K562 (cell line): ENCODE data around the gene EDARADD. TPM values are rescaled to one million over a fixed set of nuclear protein-coding genes. Genes with fewer than 3 reads are reported as not detected.

Source experiments
- ATAC-seq: fragments of 200-7000 bp; cut with Tn5 transposase; 3 replicates; pipeline ENCODE4 v1.9.1; 2020; ENCODE audit warnings: moderate library complexity
- BruUV-seq: library from RNA; stranded (reverse); fragments of 400-500 nt; replicated peaks from 2 replicates; lab custom pipeline; 2021; lab: Mats Ljungman, UMichigan
- CTCF ChIA-PET: fragments of 300-600 bp; formaldehyde crosslinking; extraction: SDS; loops from one replicate; lab custom pipeline; 2021; ENCODE audit warnings: low intra/inter-chr PET ratio; lab: Yijun Ruan, JAX
- POLR2A ChIA-PET: fragments of 300-600, 350-650 bp; sonication (Branson Sonifier 250); formaldehyde crosslinking; extraction: SDS; loops from one replicate; lab custom pipeline; 2021; ENCODE audit warnings: antibody characterized with exemption, inconsistent platforms; lab: Yijun Ruan, JAX
- DNase-seq, 4 experiments: peaks; one replicate each; pipeline versions ENCODE4 v3.0.0 to v3.0.0-alpha.2; 2011 to 2018; ENCODE audit warnings: low spot score in 3 of 4, mixed read lengths in 3 of 4; ENCODE audit errors: extremely low read depth in 1 of 4
- FAIRE-seq: peaks from 2 replicates; lab custom pipeline; 2011; peaks lifted over from hg19 to GRCh38; lab: Jason Lieb, UNC
- H2AFZ ChIP-seq: 2 replicates; pipeline ENCODE4 v1.6.0; 2011; ENCODE audit warnings: low read depth, low read length, control low read depth, inconsistent platforms
- H3K27ac ChIP-seq: fragments of 200-600 bp; 3 replicates; pipeline ENCODE4 v1.8.0; 2011; ENCODE audit warnings: low read depth, mild to moderate bottlenecking, control low read depth, inconsistent platforms, low read length, moderate library complexity, mixed read lengths; ENCODE audit errors: extremely low read depth
- H3K27me3 ChIP-seq, 2 experiments: fragments of 300-600 bp in 1 of 2; 2 replicates in 1 of 2; 3 replicates in 1 of 2; pipeline versions ENCODE4 v1.6.0 to v1.8.0; 2011; ENCODE audit warnings: inconsistent platforms in 2 of 2, low read length in 2 of 2, mild to moderate bottlenecking in 1 of 2, mixed read lengths in 1 of 2, moderate library complexity in 1 of 2; ENCODE audit not compliant: control insufficient read depth in 2 of 2, insufficient read depth in 2 of 2
- H3K36me3 ChIP-seq: fragments of 300-600 bp; 3 replicates; pipeline ENCODE4 v1.8.0; 2011; ENCODE audit warnings: mild to moderate bottlenecking, low read length, inconsistent platforms; ENCODE audit not compliant: control insufficient read depth, insufficient read depth
- H3K4me1 ChIP-seq, 2 experiments: fragments of 200-600 bp in 1 of 2; replicated peaks in 1 of 2; 2 replicates in 1 of 2; 3 replicates in 1 of 2; pipeline versions ENCODE4 v1.5.1 to v1.8.0; 2011; ENCODE audit warnings: inconsistent platforms in 2 of 2, low read length in 2 of 2, mild to moderate bottlenecking in 1 of 2, mixed read lengths in 1 of 2, moderate library complexity in 1 of 2; ENCODE audit not compliant: control insufficient read depth in 2 of 2, insufficient read depth in 2 of 2
- H3K4me2 ChIP-seq: 2 replicates; pipeline ENCODE4 v1.6.1; 2011; ENCODE audit warnings: low read length, control low read depth, inconsistent platforms, mixed read lengths; ENCODE audit not compliant: insufficient read depth
- H3K4me3 ChIP-seq: fragments of 200-600 bp; sonication (generic), shearing (Covaris generic); 2 replicates; pipeline ENCODE4 v1.5.1; 2016; ENCODE audit warnings: control low read depth, inconsistent platforms
- H3K79me2 ChIP-seq: fragments of 200-600 bp; 3 replicates; pipeline ENCODE4 v1.8.0; 2011; ENCODE audit warnings: low read length, inconsistent platforms; ENCODE audit not compliant: control insufficient read depth, insufficient read depth
- H3K9ac ChIP-seq, 2 experiments: 2 replicates each; pipeline versions ENCODE4 v1.6.0 to v1.6.1; 2011; ENCODE audit warnings: low read depth in 2 of 2, low read length in 2 of 2, control low read depth in 1 of 2, inconsistent platforms in 1 of 2, mild to moderate bottlenecking in 1 of 2, mixed read lengths in 1 of 2; ENCODE audit not compliant: insufficient read depth in 1 of 2
- H3K9me1 ChIP-seq: one replicate; pipeline ENCODE4 v1.6.0; 2011; ENCODE audit warnings: inconsistent platforms, mild to moderate bottlenecking, low read length, moderate library complexity; ENCODE audit not compliant: control insufficient read depth, insufficient read depth
- H3K9me3 ChIP-seq: replicated peaks from 2 replicates; pipeline ENCODE4 v1.5.1; 2011; ENCODE audit warnings: low read depth, low read length, inconsistent platforms; ENCODE audit not compliant: control insufficient read depth, insufficient read depth
- H4K20me1 ChIP-seq: replicated peaks from 2 replicates; pipeline ENCODE4 v1.6.1; 2011; ENCODE audit warnings: low read length, inconsistent platforms, mixed read lengths; ENCODE audit not compliant: control insufficient read depth, insufficient read depth
- BRD4 ChIP-seq: fragments of 200-600 bp; sonication (generic); IDR thresholded peaks from 2 replicates; pipeline ENCODE4 v1.6.1; 2017; ENCODE audit warnings: inconsistent platforms
- CEBPG ChIP-seq, 3 experiments: fragments of 200-800 bp in 1 of 3; sonication (Bioruptor generic) in 1 of 3; sonication (generic) in 1 of 3; formaldehyde crosslinking in 1 of 3; IDR thresholded peaks in 2 of 3; conservative IDR thresholded peaks in 1 of 3; 2 replicates each; pipeline versions ENCODE4 v1.6.1 to v1.8.0; 2016 to 2022; ENCODE audit warnings: missing compliant biosample characterization in 2 of 3, missing genetic modification characterization in 2 of 3, mild to moderate bottlenecking in 1 of 3, missing genetic modification reagents in 1 of 3
- ETV6 ChIP-seq, 3 experiments: fragments of 150-350 bp in 1 of 3; sonication (generic) in 1 of 3; formaldehyde crosslinking in 1 of 3; IDR thresholded peaks; 2 replicates each; pipeline versions ENCODE4 v1.6.1 to v1.8.0; 2014 to 2022; ENCODE audit warnings: borderline replicate concordance in 2 of 3, low read depth in 2 of 3, antibody characterized with exemption in 1 of 3, low read length in 1 of 3, mild to moderate bottlenecking in 1 of 3, missing genetic modification reagents in 1 of 3
- FOXJ3 ChIP-seq: sonication (generic); formaldehyde crosslinking; IDR thresholded peaks from 2 replicates; pipeline ENCODE4 v1.4.0; 2020; ENCODE audit warnings: mild to moderate bottlenecking, missing genetic modification reagents
- HCFC1 ChIP-seq: IDR thresholded peaks from 2 replicates; pipeline ENCODE4 v1.6.1; 2012; ENCODE audit warnings: low read depth, low read length, improper control_type of control experiment
- HMG20B ChIP-seq: fragments of 250-450 bp; sonication (Bioruptor Pico); IDR thresholded peaks from 2 replicates; pipeline ENCODE4 v1.5.0; 2021; ENCODE audit warnings: mild to moderate bottlenecking
- LEF1 ChIP-seq: fragments of 450-650 bp; IDR thresholded peaks from 2 replicates; pipeline ENCODE4 v1.6.1; 2016; ENCODE audit warnings: mild to moderate bottlenecking
- MED1 ChIP-seq: sonication (generic); formaldehyde crosslinking; IDR thresholded peaks from 2 replicates; pipeline ENCODE4 v1.8.1; 2023; ENCODE audit warnings: missing genetic modification reagents, borderline replicate concordance
- MTF1 ChIP-seq: fragments of 250-450 bp; sonication (Bioruptor Pico); IDR thresholded peaks from 2 replicates; pipeline ENCODE4 v1.9.0; 2021; ENCODE audit warnings: moderate library complexity, mild to moderate bottlenecking, inconsistent platforms, borderline replicate concordance
- RBM34 ChIP-seq: fragments of 200-400 bp; formaldehyde crosslinking; IDR thresholded peaks from 2 replicates; pipeline ENCODE4 v1.6.1; 2018; ENCODE audit warnings: low read length, borderline replicate concordance; ENCODE audit not compliant: insufficient read depth
- SMARCA4 ChIP-seq: fragments of 450-650 bp; IDR thresholded peaks from 2 replicates; pipeline ENCODE4 v1.6.1; 2016
- YY1 ChIP-seq, 3 experiments: IDR thresholded peaks; 2 replicates each; pipeline ENCODE4 v1.6.1; 2011; ENCODE audit warnings: low read length in 2 of 3, mild to moderate bottlenecking in 2 of 3, moderate library complexity in 2 of 3, borderline replicate concordance in 1 of 3, control low read depth in 1 of 3, low read depth in 1 of 3; ENCODE audit not compliant: insufficient read depth in 3 of 3, insufficient replicate concordance in 2 of 3, control insufficient read depth in 1 of 3, insufficient read length in 1 of 3; ENCODE audit errors: extremely low read depth in 1 of 3
- ZFX ChIP-seq: sonication (generic); formaldehyde crosslinking; IDR thresholded peaks from 2 replicates; pipeline ENCODE4 v1.8.0; 2022; ENCODE audit warnings: mild to moderate bottlenecking, missing genetic modification reagents, moderate library complexity
- ZNF282 ChIP-seq: sonication (generic); formaldehyde crosslinking; IDR thresholded peaks from 2 replicates; pipeline ENCODE4 v1.8.1; 2023; ENCODE audit warnings: missing genetic modification reagents
- WGBS: fragments of 100-300 bp; shearing (Covaris generic); methylation state at CpG from one replicate; pipeline ENCODE4 v1.1.6; 2016; ENCODE audit warnings: low coverage, mixed read lengths; ENCODE audit not compliant: insufficient coverage; ENCODE audit errors: missing lambda C conversion rate; 5-methylcytosine and 5-hydroxymethylcytosine counted together
- in situ Hi-C: fragments of 300-500 bp; cut with MboI; formaldehyde crosslinking; loops from 4 replicates; pipeline ENCODE4 v1.15.0; 2018; ENCODE audit warnings: inconsistent platforms, mixed read lengths
- intact Hi-C: fragments of 100-400 bp; cut with micrococcal nuclease; formaldehyde crosslinking; loops from 2 replicates; pipeline ENCODE4 v1.14.2; 2022
- polyA plus RNA-seq, 8 experiments: library from polyadenylated mRNA; depleted of rRNA in 4 of 8; stranded (reverse) in 5 of 8; unstranded in 3 of 8; fragments of >200 nt; fragmentation: Nextera tagmentation in 2 of 8; fragmentation: Illumina TruSeq in 1 of 8; extraction: Ambion mirVana in 2 of 8; extraction: Trizol in 1 of 8; gene quantifications; 2 replicates each; pipeline versions ENCODE4 v1.2.1 to v1.2.3, GENCODE V29; 2011 to 2014; ENCODE audit warnings: inconsistent platforms in 1 of 8, missing spikeins in 1 of 8
- total RNA-seq, 7 experiments: library from RNA; depleted of rRNA in 6 of 7; stranded (reverse); fragments of >200 nt in 6 of 7; fragmentation: Illumina TruSeq in 2 of 7; extraction: Trizol in 2 of 7; gene quantifications; 2 replicates each; pipeline versions ENCODE4 v1.2.1 to v1.2.3, GENCODE V29; 2011 to 2021; ENCODE audit warnings: low replicate concordance in 1 of 7
- TF ChIP-seq, protein P1 (sequence below): IDR thresholded peaks from 2 replicates; pipeline ENCODE4 v1.6.1; 2014; ENCODE audit warnings: antibody characterized with exemption
- TF ChIP-seq, protein P2 (sequence below): fragments of 450-650 bp; formaldehyde crosslinking; conservative IDR thresholded peaks from 2 replicates; pipeline ENCODE4 v1.4.0; 2022; ENCODE audit warnings: mild to moderate bottlenecking, missing genetic modification characterization
- TF ChIP-seq, protein P3 (sequence below): sonication (generic); formaldehyde crosslinking; IDR thresholded peaks from 2 replicates; pipeline ENCODE4 v1.8.1; 2023; ENCODE audit warnings: mild to moderate bottlenecking, missing genetic modification reagents, moderate library complexity

The EDARADD gene
- total and polyA plus RNA-seq, 9 of the 15 experiments (the other 6 are each of a cell fraction or from before 2014, with no cell fraction given): 0.46 to 32.4 (median 20.6) TPM

DNA sequence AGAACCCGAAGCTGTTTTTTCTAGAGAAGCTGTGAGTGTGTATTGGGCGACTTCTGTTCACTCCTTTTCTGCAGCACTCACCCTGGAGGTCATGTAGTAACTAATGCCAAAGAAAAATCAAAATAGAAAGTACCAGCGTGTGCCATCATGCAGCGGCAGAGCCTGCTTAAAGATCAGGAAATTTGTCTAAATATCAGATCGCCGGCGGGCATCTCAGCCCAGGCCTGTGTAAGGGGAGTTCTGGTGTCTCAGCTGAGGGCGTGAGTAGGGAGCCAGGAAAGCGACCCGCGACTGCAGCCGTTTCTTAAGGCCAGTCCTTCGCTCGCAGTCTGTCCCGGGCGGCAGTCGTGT, 768 bp downstream of the EDARADD start:
- POLR2A ChIA-PET: interaction anchor here (0.7 to 7.8 kb wide), 13 partner anchors 8 to 1087 kb away, joined by 3 to 47 read pairs (median 4); partner anchors contain the start of genes ERO1B and MTR
- H3K9me1 ChIP-seq: no peaks in the 10 kb centered on the region
- peak overlapping the region; percentile 90 for H3K4me2 ChIP-seq
- H3K4me1 ChIP-seq: peaks cover 17 to 28% of the 10 kb centered on the region in 2 experiments
- H2AFZ ChIP-seq: peak overlapping the region; percentile 94
- no peaks in the 10 kb centered on the region for H4K20me1 ChIP-seq
- H3K79me2 ChIP-seq: peaks cover 37% of the 10 kb centered on the region
- no peaks in the 10 kb centered on the region for H3K9me3 ChIP-seq
- peaks cover 12% of the 10 kb centered on the region; the same call in 1 of the 3 replicates for H3K36me3 ChIP-seq
- intact Hi-C loops (loop anchor here (1.0 to 5.0 kb wide), 2 partner anchors 43 to 113 kb away; partner anchors contain the start of gene ERO1B), in situ Hi-C loops (no loop called here)
- WGBS: 2% methylated on average over 17 of the region's 17 CpGs
- peak overlapping the region; percentile 81 for H3K4me3 ChIP-seq
- FAIRE-seq (no peak), ATAC-seq (peak; percentile 31), DNase-seq (no peak)
- H3K9ac ChIP-seq: peak overlapping the region; percentile 76 to 97
- peak overlapping the region; percentile 84 for H3K27ac ChIP-seq
- H3K27me3 ChIP-seq: no peaks in the 10 kb centered on the region
- BruUV-seq: no TSS peak
- CTCF ChIA-PET: no interaction called here
- no peak for TF ChIP-seq MTF1 (CRISPR knock-in tag)
- no peak for TF ChIP-seq FOXJ3
- no peak for TF ChIP-seq HCFC1
- TF ChIP-seq SMARCA4: 0 out of 2 replicates have a peak, but pooled peaks have one; percentile 12
- TF ChIP-seq ZNF282: no peak
- no peak for TF ChIP-seq YY1 (IDR thresholded peaks at IDR 0.05; ENCODE audit: borderline replicate concordance in 1 of 3, control insufficient read depth in 1 of 3, extremely low read depth in 1 of 3, insufficient read depth in 3 of 3, insufficient read length in 1 of 3, insufficient replicate concordance in 2 of 3, low read depth in 1 of 3, low read length in 2 of 3)
- no peak for TF ChIP-seq RBM34
- TF ChIP-seq ZFX: no peak
- TF ChIP-seq, protein P1, sequence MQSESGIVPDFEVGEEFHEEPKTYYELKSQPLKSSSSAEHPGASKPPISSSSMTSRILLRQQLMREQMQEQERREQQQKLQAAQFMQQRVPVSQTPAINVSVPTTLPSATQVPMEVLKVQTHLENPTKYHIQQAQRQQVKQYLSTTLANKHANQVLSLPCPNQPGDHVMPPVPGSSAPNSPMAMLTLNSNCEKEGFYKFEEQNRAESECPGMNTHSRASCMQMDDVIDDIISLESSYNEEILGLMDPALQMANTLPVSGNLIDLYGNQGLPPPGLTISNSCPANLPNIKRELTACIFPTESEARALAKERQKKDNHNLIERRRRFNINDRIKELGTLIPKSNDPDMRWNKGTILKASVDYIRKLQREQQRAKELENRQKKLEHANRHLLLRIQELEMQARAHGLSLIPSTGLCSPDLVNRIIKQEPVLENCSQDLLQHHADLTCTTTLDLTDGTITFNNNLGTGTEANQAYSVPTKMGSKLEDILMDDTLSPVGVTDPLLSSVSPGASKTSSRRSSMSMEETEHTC: no peak
- 0 out of 4 replicates have a peak, but pooled peaks of 1 of the 2 experiments have one; percentile 10 for TF ChIP-seq ETV6 (IDR thresholded peaks at IDR 0.05; ENCODE audit: borderline replicate concordance in 1 of 2, low read depth in 2 of 2, low read length in 1 of 2)
- TF ChIP-seq ETV6 (CRISPR knock-in tag; IDR thresholded peaks at IDR 0.05; ENCODE audit: borderline replicate concordance): no peak
- no peak for TF ChIP-seq CEBPG (CRISPR knock-in tag; IDR thresholded peaks at IDR 0.05)
- no peak for TF ChIP-seq CEBPG (tag; conservative IDR thresholded peaks at IDR 0.05 in 1 of 2, IDR thresholded peaks at IDR 0.05 in 1 of 2)
- TF ChIP-seq HMG20B: no peak
- TF ChIP-seq, protein P2, sequence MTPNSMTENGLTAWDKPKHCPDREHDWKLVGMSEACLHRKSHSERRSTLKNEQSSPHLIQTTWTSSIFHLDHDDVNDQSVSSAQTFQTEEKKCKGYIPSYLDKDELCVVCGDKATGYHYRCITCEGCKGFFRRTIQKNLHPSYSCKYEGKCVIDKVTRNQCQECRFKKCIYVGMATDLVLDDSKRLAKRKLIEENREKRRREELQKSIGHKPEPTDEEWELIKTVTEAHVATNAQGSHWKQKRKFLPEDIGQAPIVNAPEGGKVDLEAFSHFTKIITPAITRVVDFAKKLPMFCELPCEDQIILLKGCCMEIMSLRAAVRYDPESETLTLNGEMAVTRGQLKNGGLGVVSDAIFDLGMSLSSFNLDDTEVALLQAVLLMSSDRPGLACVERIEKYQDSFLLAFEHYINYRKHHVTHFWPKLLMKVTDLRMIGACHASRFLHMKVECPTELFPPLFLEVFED (CRISPR knock-in tag): no peak
- TF ChIP-seq LEF1: no peak
- TF ChIP-seq, protein P3, sequence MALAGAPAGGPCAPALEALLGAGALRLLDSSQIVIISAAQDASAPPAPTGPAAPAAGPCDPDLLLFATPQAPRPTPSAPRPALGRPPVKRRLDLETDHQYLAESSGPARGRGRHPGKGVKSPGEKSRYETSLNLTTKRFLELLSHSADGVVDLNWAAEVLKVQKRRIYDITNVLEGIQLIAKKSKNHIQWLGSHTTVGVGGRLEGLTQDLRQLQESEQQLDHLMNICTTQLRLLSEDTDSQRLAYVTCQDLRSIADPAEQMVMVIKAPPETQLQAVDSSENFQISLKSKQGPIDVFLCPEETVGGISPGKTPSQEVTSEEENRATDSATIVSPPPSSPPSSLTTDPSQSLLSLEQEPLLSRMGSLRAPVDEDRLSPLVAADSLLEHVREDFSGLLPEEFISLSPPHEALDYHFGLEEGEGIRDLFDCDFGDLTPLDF: peak; percentile 74
- no peak for TF ChIP-seq MED1
- 0 out of 2 replicates have a peak, but pooled peaks have one; percentile 26 for TF ChIP-seq BRD4
